ENCODE measurements around the gene ELP6.

ELP6 gene

GRCh38 chr3:47455806-47456452 lies 57.6 kb downstream of the ELP6 start:
- no peak for DNase-seq

GRCh38 chr3:47452453-47453215 lies 60.9 kb downstream of the ELP6 start:
- DNase-seq: no peak

Measured in DMS79 treated with DMSO at 0.1 percent for 48 hours (cell line).